Measurements from ENCODE around the gene FAM177A1. TPM values are rescaled to one million over a fixed set of nuclear protein-coding genes. Genes with fewer than 3 reads are reported as not detected.

The FAM177A1 gene
- polyA plus RNA-seq, 4 donors = 54.5 to 59.7 (median 56.4) TPM

GRCh38 chr14:35121887-35122695, 76.0 kb downstream of the FAM177A1 start, which contains the start of the genes PPP2R3C and PRORP:
Gene PPP2R3C (minus strand): TSS chr14:35121990. CDS start chr14:35121959, 31 bp downstream.
Gene PRORP (plus strand): TSS chr14:35122552. CDS start chr14:35123246, 694 bp downstream.
- DNase-seq (ENCODE audit: low read depth in 4 of 4, low spot score in 3 of 4) = peak; percentile 85 to 93 (median 90)

DNA sequence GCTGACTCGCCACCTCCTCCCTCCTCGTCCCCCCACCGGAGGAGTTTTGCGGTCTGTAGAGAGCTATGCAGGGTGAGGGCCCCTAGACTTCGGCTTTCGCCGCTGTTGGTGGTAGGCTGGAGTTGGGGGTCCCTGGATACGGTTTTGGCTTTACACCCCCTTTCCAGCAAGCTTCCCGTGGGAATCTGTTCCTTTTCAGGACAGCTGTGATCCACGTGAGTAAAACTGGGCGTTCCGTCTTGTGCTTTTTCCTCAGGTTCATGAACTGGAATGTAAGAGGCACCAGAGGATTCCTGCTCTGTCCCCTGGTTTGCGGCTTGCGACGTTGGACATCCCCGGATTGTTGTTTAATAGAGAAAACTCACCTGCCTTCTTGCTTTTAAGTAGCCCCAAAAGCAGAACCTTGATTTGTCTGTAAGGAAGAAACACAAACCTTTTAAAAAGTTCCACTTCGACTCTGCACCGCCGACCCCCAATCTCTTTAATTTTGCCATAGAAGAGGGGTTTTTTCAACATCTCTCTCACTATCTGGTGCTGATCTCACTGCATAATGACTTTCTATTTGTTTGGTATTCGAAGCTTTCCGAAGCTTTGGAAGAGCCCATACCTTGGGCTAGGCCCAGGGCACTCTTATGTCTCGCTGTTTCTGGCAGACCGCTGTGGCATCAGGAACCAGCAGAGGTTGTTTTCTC, 76.8 kb downstream of the FAM177A1 start:
- peak in 1 of 4 donors; percentile 22 for DNase-seq (ENCODE audit: low read depth in 4 of 4, low spot score in 3 of 4)

DNA sequence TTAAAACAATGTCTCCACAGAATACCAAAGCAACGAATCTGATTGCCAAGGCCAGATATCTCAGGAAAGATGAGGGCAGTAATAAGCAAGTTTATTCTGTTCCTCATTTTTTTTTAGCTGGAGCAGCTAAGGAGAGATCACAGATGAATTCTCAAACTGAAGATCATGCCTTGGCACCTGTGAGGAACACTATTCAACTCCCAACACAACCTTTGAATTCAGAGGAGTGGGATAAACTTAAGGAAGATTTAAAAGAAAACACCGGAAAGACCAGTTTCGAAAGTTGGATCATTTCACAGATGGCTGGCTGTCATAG, 77.3 kb downstream of the FAM177A1 start:
- DNase-seq (ENCODE audit: low read depth in 4 of 4, low spot score in 3 of 4) = no peak

DNA sequence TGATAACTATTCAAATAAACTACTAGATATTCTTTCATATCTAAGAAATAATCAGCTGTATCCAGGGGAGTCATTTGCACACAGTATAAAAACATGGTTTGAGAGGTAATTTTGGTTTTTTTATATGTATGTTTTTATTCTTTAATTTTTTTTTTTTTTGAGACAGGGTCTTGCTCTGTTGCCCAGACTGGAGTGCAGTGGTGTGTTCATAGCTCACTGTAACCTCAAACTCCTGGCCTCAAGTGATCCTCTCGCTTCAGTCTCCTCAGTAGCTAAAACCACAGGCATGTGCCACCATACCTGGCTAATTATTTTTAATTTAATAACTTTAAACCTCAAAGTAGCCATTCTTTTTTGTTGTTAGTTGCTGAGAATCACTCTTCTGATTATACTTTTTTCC, 78.1 kb downstream of the FAM177A1 start:
- no peak for DNase-seq (ENCODE audit: low read depth in 4 of 4, low spot score in 3 of 4)

Other genes with a start within 250 kb of the FAM177A1 start
- gene BAZ1A, start 170.9 kb upstream of the FAM177A1 start, polyA plus RNA-seq (ENCODE audit: insufficient read length in 4 of 4) = 10 to 100 TPM; 23.8 to 33.4 (median 24.8) TPM
- 10 to 100 TPM; 62.9 to 72.8 (median 69.7) TPM for gene SRP54, start 63.3 kb upstream of the FAM177A1 start, polyA plus RNA-seq (ENCODE audit: insufficient read length in 4 of 4)
- gene PPP2R3C, start 75.7 kb downstream of the FAM177A1 start, polyA plus RNA-seq (ENCODE audit: insufficient read length in 4 of 4) = 10 to 100 TPM; 45.2 to 57.7 (median 50.6) TPM
- gene PRORP, start 76.3 kb downstream of the FAM177A1 start, polyA plus RNA-seq (ENCODE audit: insufficient read length in 4 of 4) = 10 to 100 TPM; 25.6 to 33.1 (median 30.8) TPM
- 100 to 1,000 TPM; 173 to 189 (median 185) TPM for gene PSMA6, start 246.1 kb downstream of the FAM177A1 start, polyA plus RNA-seq (ENCODE audit: insufficient read length in 4 of 4)

Data from right renal pelvis (tissue), 4 donors.